GM21367 (cell line): ENCODE data around the gene HIVEP2.
"Not testable (repeated sequence)": the region's sequence is repeated elsewhere in the genome, so short reads cannot be mapped to it uniquely, and the experiment has no call there.

Experiments used
- ATAC-seq: cut with Tn5 transposase; IDR thresholded peaks from one replicate; pipeline ENCODE4 v1.9.1; 2021; ENCODE audit not compliant: unreplicated experiment

Gene HIVEP2

DNA sequence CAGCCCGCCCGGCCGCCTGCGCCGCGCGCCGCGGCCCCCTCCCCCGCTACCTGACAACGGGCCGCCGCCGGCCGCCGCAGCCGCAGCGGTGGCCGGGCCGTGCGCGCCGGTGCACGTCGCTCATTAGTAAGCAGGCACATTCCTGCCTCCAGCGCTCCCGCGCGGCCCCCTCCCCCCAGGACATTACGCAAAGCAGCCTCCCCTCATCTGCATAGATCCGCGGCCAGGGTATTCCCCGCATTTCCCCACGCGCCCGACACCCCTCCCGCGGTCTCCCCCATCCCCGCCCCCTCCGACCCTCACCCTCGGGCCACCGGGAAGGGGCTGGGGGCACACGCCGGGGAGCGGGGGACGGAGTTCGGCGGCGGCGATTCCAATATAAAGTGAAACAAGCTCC, at the start of gene HIVEP2:
HIVEP2 (minus strand) TSS at position 128 of the 397 bp plus-strand sequence. CDS start 170,438 bp downstream, outside the sequence.
- peak; percentile 18 for ATAC-seq

DNA sequence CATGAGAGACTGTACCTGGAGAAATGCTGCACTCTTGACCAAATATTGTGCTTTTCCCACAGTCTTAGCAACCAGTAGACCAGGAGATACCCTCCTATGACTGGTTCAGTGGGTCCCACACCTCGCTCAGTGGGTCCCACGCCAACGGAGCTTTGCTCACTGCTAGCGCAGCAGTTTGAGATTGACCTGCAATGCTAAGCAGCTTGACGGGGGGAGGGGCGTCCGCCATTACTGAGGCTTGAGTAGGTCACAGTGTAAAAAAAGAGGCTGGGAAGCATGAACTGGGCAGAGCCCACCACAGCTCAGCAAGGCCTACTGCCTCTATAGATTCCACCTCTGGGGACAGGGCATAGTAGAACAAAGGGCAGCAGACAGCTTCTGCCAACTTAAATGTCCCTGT, 49.0 kb upstream of the HIVEP2 start:
- ATAC-seq = no peak

DNA sequence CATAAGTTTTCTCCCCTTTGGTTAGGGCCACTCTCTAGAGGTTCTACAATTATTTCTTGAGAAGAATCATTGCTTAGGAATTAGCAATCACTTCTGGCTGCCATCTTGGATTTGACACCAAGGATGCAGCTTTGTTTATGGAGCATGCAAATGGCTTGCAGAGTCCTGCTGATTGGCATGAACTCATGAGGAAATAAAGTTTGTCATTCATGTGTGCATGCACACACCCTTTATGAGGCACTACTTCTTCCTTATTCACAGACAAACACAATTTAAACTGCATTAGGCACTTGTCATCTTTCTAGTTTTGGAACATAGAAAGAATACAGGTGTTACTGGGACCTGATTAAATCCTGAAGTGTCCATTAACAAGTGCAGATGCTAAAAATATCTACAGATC, 42.5 kb upstream of the HIVEP2 start:
- ATAC-seq = no peak

- ATAC-seq = no peak
Measured at GRCh38 chr6:142985281-142985680, 40.3 kb upstream of the HIVEP2 start.

DNA sequence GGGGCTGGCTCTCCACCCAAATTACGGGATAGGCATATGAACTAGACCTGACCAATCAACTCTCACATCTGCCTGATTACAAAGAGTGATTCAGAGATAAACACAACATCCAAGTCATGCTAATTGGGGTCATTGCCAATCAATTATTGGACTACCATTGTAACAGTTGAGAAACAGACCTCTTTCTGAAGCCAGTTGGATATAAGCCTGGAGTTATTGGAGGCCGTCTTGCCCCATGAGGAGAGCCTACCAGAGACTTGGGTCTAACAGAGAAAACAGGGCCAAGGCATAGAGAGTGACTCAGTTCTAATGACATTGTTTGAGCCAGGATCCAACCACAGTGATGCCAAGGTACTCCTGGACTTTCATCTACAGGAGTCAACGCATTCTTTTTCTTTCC, 39.4 kb upstream of the HIVEP2 start:
- ATAC-seq = no peak

- no peak for ATAC-seq
Measured at GRCh38 chr6:142975365-142975764, 30.4 kb upstream of the HIVEP2 start.

DNA sequence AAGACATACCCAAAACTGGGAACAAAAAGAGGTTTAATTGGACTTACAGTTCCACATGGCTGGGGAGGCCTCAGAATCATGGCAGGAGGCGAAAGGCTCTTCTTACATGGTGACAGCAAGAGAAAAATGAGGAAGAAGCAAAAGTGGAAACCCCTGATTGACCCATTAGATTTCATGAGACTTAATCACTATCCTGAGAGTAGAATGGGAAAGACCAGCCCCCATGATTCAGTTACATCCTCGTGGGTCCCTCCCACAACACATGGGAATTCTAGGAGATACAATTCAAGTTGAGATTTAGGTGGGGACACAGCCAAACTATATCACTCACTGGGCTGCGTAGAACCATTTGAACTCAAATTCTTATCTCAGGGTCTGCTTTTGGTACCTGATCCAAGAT, 26.0 kb upstream of the HIVEP2 start:
- ATAC-seq = not testable (repeated sequence)

GRCh38 chr6:142968601-142969000, 23.6 kb upstream of the HIVEP2 start:
- ATAC-seq = no peak

DNA sequence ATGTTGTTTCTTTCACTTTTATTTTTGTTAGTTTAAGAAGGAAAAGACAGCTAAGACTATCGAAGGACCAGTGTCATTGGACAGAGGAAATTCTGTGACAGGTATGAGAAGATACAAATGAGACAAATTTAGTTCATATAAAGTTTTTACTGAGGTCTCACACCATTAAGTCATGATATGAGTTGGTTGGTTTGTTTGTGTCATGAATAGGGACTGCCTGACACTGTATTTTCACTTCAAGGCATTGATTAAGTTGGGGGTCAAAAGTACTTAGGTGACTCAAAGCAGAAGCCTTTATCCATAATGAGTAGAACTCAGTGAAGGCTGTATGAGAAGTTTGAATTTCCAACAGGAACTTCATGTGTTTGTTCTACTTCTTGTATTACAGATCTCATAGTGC, 21.3 kb upstream of the HIVEP2 start:
- ATAC-seq = no peak

- no peak for ATAC-seq
Measured at GRCh38 chr6:142965164-142965563, 20.2 kb upstream of the HIVEP2 start.

- ATAC-seq = no peak
Measured at GRCh38 chr6:142960098-142960497, 15.1 kb upstream of the HIVEP2 start.

DNA sequence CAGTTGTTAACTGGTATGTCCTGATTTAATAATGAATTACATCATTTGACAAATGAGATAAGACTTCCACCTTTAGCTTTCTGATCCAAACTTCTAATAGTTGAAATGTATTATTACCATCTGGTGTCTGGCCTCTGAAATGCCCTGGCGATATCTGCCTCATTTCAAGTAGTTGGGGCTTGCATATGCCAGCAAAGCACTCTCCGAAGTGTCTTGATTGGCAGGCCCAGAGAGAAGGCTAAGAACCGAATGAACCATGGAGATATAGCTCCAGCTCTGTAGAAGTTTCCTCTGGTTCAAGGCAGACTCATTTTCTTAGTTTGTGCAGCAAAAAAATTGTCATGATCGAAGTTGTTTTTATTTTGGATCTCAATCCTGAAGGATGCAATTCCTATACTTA, 13.4 kb upstream of the HIVEP2 start:
- ATAC-seq = no peak

DNA sequence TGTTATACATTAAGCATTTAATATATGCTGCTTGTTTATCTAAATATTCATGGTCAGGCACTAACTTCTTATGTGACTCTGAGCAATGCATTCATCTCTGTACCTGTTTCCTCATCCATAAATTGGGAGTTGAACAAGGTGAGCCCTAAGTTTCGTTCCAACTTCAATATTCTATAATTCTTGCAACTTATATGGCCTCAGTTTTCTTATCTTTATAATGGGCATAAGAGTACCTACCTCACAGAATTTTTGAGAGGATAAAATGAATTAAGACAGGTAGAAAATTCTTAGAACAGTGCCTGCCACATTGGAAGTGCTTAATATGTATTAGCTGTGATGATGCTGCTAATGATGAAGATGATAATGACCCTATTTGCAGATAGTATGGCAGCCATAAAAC, 11.8 kb upstream of the HIVEP2 start:
- ATAC-seq = no peak

DNA sequence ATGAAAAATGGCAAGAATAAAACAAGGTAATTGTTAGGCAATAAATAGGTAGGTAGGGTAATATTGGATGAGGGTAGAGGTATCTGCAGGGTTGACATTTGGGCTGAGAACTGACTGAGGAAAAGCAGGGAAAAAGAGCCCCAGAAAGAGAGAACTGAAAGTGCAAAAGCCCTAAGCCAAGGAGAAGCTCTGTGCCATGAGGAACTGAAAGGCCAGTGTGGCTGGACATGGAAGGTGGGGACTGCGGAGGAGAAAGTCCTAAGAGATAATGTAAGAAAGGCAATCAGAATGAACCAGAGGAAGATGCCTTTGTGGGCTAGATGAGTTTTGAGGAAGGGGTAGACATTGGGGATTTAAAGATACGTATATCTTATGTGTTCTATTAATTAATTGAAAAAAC, 9.9 kb upstream of the HIVEP2 start:
- peak; percentile 44 for ATAC-seq

GRCh38 chr6:142953373-142954273, 8.6 kb upstream of the HIVEP2 start:
- no peak for ATAC-seq

GRCh38 chr6:142952614-142953013, 7.6 kb upstream of the HIVEP2 start:
- peak; percentile 68 for ATAC-seq

- ATAC-seq = no peak
Measured at GRCh38 chr6:142950291-142950690, 5.3 kb upstream of the HIVEP2 start.

DNA sequence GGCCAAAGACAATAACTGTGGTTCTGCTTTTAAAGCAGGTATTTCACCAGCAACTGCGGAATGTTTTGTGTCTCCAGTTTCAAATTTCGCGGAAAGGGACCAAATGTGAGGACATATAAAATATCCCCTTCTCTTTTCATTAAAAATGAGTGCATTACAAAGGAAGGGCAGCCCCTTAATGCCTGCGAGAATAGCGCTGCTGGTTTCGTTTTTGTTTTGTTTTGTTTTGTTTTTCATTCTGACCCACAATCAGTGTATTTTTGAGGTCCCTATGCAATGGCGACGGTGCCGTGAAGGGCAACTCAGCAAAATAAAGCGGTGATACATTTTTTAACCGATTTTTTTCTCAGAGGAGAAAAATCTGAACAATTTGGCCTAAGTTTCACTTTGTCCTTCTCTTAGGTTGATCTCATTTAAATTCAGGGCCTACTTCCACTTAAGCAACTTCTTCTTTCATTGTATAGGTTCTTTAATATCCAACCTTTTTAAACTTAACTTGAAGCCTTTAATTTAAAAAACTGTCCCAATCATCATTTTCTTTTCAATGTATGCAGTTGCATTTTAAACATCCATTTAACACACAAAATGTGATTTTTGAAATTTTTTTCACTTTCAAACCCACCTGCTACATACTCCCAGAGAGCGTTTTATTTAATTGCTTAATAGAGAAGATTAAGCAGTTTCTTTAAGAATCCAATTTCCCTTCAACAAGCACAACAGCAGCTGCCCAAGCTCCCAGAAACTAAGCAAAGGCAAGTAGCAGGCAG, 2.9 kb upstream of the HIVEP2 start:
- ATAC-seq = peak; percentile 15

GRCh38 chr6:142946924-142947713, 2.1 kb upstream of the HIVEP2 start:
- peak; percentile 50 for ATAC-seq

- ATAC-seq = peak; percentile 18
Measured at GRCh38 chr6:142946181-142946923, 1.4 kb upstream of the HIVEP2 start.
